ENCODE measurements around the gene ETV3L.
A peak's percentile ranks its signal among the peaks of the same experiment; 100 is the strongest.
"Not testable (repeated sequence)": the region's sequence is repeated elsewhere in the genome, so short reads cannot be mapped to it uniquely, and the experiment has no call there.

The ETV3L gene

GRCh38 chr1:157084720-157085119 lies 14.9 kb downstream of the ETV3L start:
- no peaks in the 10 kb centered on the region for H3K9me3 ChIP-seq (ENCODE audit: severe bottlenecking)
- no peak overlapping the region for H3K4me3 ChIP-seq (ENCODE audit: low read depth, low read length)
- no peaks in the 10 kb centered on the region for H3K36me3 ChIP-seq
- no peaks in the 10 kb centered on the region for H3K27me3 ChIP-seq (ENCODE audit: insufficient read depth, low read depth, severe bottlenecking)
- H3K27ac ChIP-seq = no peak overlapping the region
- TF ChIP-seq, protein P1, sequence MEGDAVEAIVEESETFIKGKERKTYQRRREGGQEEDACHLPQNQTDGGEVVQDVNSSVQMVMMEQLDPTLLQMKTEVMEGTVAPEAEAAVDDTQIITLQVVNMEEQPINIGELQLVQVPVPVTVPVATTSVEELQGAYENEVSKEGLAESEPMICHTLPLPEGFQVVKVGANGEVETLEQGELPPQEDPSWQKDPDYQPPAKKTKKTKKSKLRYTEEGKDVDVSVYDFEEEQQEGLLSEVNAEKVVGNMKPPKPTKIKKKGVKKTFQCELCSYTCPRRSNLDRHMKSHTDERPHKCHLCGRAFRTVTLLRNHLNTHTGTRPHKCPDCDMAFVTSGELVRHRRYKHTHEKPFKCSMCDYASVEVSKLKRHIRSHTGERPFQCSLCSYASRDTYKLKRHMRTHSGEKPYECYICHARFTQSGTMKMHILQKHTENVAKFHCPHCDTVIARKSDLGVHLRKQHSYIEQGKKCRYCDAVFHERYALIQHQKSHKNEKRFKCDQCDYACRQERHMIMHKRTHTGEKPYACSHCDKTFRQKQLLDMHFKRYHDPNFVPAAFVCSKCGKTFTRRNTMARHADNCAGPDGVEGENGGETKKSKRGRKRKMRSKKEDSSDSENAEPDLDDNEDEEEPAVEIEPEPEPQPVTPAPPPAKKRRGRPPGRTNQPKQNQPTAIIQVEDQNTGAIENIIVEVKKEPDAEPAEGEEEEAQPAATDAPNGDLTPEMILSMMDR (IDR thresholded peaks at IDR 0.05; ENCODE audit: low read depth, low read length) = no peak
- DNase-seq = no peak

DNA sequence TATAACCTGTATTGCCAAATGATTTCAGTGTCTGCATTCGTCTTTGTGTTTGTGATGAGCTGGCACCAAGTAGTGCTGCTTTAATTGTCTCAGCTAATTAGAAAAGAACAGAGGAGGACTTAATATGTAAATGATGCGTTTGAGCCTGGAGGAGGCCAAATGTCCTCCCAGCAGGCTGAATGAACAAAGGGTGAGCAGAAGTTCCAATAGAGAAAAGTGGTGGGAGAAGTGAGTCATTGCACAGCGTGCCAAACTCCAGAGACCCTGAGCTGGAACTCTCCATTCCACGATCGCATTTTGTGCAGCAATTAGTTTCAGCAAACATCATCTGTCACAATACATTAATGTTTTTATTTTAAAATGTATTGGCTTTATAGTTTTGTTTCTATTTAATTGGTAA lies 17.9 kb downstream of the ETV3L start:
- DNase-seq = no peak
- Histone ChIP-seq H3K27ac (no peak overlapping the region), H3K4me3 (ENCODE audit: low read depth, low read length) (no peak overlapping the region), H3K27me3 (ENCODE audit: insufficient read depth, low read depth, severe bottlenecking) (no peaks in the 10 kb centered on the region), H3K9me3 (ENCODE audit: severe bottlenecking) (no peaks in the 10 kb centered on the region), H3K36me3 (no peaks in the 10 kb centered on the region)
- TF ChIP-seq, protein P1 (IDR thresholded peaks at IDR 0.05; ENCODE audit: low read depth, low read length) = no peak

DNA sequence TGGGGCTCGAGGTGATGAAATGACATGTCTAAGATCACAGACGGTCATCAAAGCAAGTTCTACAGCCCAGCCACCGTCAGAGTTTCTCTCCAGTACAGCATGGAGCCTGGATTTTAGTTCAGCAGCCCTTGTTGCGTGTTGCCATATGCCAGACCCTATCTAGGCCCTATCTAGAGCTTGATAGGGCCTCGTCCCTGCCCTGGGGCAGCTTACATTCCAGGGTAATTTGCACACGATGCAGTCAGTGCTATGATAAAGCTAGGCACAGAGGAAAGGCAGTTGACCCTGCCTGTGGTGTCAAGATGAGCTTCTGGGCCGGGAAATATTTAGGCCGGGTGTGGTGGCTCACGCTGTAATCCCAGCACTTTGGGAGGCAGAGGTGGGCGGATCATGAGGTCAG lies 18.9 kb downstream of the ETV3L start:
- no peaks in the 10 kb centered on the region for H3K9me3 ChIP-seq (ENCODE audit: severe bottlenecking)
- no peak for DNase-seq
- H3K27me3 ChIP-seq (ENCODE audit: insufficient read depth, low read depth, severe bottlenecking) = no peaks in the 10 kb centered on the region
- TF ChIP-seq, protein P1 (IDR thresholded peaks at IDR 0.05; ENCODE audit: low read depth, low read length) = no peak
- H3K4me3 ChIP-seq (ENCODE audit: low read depth, low read length) = no peak overlapping the region
- H3K27ac ChIP-seq = no peak overlapping the region
- no peaks in the 10 kb centered on the region for H3K36me3 ChIP-seq

DNA sequence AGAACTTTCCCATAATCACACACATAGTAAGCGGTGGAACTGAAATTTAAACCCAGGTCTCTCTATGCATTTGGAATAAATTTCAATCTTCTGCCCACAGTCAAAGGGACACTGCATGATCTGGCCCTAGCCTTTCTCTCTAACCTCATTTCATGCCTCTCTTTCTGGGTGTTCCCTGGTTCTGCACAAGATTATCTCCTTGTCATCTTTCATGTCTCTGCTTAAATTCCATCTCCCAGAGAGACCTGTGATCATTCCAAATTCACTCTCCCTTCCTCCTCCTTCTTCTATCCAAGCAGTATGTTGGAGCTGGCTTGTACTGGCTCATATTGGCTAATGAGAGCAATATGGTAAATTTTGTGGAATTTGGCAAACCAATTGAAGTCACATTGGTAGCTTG lies 22.2 kb downstream of the ETV3L start:
- no peaks in the 10 kb centered on the region for H3K36me3 ChIP-seq
- no peaks in the 10 kb centered on the region for H3K27me3 ChIP-seq (ENCODE audit: insufficient read depth, low read depth, severe bottlenecking)
- TF ChIP-seq, protein P1 (IDR thresholded peaks at IDR 0.05; ENCODE audit: low read depth, low read length) = no peak
- H3K4me3 ChIP-seq (ENCODE audit: low read depth, low read length) = no peak overlapping the region
- H3K9me3 ChIP-seq (ENCODE audit: severe bottlenecking) = no peaks in the 10 kb centered on the region
- no peak overlapping the region for H3K27ac ChIP-seq
- no peak for DNase-seq

DNA sequence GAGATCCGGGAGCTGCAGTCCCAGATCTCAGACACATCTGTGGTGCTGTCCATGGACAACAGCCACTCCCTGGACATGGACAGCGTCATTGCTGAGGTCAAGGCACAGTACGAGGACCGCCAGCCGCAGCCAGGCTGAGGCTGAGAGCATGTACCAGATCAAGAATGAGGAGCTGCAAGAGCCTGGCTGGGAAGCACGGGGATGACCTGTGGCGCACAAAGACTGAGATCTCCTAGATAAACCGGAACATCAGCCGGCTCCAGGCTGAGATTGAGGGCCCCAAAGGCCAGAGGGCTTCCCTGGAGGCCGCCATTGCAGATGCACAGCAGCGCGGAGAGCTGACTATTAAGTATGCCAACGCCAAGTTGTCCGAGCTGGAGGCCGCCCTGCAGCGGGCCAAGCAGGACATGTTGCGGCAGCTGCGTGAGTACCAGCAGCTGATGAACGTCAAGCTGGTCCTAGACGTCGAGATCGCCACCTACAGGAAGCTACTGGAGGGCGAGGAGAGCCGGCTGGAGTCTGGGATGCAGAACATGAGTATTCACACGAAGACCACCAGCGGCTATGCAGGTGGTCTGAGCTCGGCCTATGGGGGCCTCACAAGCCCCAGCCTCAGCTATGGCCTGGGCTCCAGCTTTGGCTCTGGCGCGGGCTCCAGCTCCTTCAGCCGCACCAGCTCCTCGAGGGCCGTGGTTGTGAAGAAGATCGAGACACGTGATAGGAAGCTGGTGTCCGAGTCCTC lies 25.5 kb downstream of the ETV3L start:
- Histone ChIP-seq H3K9me3 (ENCODE audit: severe bottlenecking) (no peaks in the 10 kb centered on the region), H3K4me3 (ENCODE audit: low read depth, low read length) (peak overlapping the region; percentile 28), H3K27me3 (ENCODE audit: insufficient read depth, low read depth, severe bottlenecking) (no peaks in the 10 kb centered on the region), H3K27ac (no peak overlapping the region), H3K36me3 (no peaks in the 10 kb centered on the region)
- peak; percentile 95 for DNase-seq
- TF ChIP-seq, protein P1 (IDR thresholded peaks at IDR 0.05; ENCODE audit: low read depth, low read length) = peak; percentile 93

DNA sequence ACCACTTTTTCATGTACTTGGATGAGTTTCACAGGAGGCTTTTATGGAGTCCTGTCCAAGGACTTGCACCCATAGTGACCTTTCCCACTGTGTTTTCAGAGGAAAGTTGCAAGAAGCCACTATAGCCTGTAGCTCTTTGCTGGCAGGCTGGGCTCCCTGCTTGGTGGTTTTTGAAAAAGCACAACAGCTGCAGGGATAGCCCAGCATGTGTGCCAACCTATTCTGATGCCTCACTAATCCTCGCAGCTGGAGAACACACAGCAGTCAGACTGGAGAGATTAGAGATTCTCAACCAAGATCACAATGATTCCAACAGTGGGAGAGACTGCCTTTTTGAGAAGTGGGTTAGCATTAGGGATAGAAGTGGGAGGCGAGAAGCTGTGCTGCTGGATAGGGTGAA lies 30.0 kb downstream of the ETV3L start:
- Histone ChIP-seq H3K4me3 (ENCODE audit: low read depth, low read length) (no peak overlapping the region), H3K36me3 (no peaks in the 10 kb centered on the region), H3K27ac (no peak overlapping the region), H3K27me3 (ENCODE audit: insufficient read depth, low read depth, severe bottlenecking) (no peaks in the 10 kb centered on the region), H3K9me3 (ENCODE audit: severe bottlenecking) (no peaks in the 10 kb centered on the region)
- DNase-seq = no peak
- TF ChIP-seq, protein P1 (IDR thresholded peaks at IDR 0.05; ENCODE audit: low read depth, low read length) = no peak

GRCh38 chr1:157059241-157059640 lies 40.4 kb downstream of the ETV3L start:
- H3K9me3 ChIP-seq (ENCODE audit: severe bottlenecking); H3K36me3 ChIP-seq; H3K4me3 ChIP-seq (ENCODE audit: low read depth, low read length); H3K27ac ChIP-seq; DNase-seq; H3K27me3 ChIP-seq (ENCODE audit: insufficient read depth, low read depth, severe bottlenecking): not testable (repeated sequence)
